HCT116 (cell line): ENCODE data around the gene TMEM11. TPM values are rescaled to one million over a fixed set of nuclear protein-coding genes. Genes with fewer than 3 reads are reported as not detected.

ENCODE experiments used
- ATAC-seq: fragments of 200-7000 bp; cut with Tn5 transposase; 2 replicates; pipeline ENCODE4 v1.9.1; 2020; ENCODE audit warnings: mild to moderate bottlenecking, moderate library complexity
- BruUV-seq: library from RNA; stranded (reverse); fragments of 400-500 nt; replicated peaks from 2 replicates; lab custom pipeline; 2021; lab: Mats Ljungman, UMichigan
- CTCF ChIA-PET: fragments of 300-600 bp; sonication (Branson Sonifier 250); formaldehyde crosslinking; loops from one replicate; lab custom pipeline; 2021; ENCODE audit warnings: antibody characterized with exemption; lab: Charles Lee
- POLR2A ChIA-PET: fragments of 300-600, 350-600 bp; sonication (Branson Sonifier 250); formaldehyde crosslinking; loops from one replicate; lab custom pipeline; 2021; ENCODE audit warnings: antibody characterized with exemption; lab: Charles Lee
- RAD21 ChIA-PET, 2 experiments: fragments of 300-600 bp; sonication (Branson Sonifier 250); formaldehyde crosslinking; loops; one replicate each; lab custom pipeline; 2023; ENCODE audit warnings: low total read pairs in 2 of 2; ENCODE audit not compliant: uncharacterized antibody in 2 of 2, unreplicated experiment in 2 of 2, low non-redundant PET in 1 of 2; lab: Charles Lee
- DNase-seq: peaks from one replicate; pipeline ENCODE4 v3.0.0-alpha.2; 2010; ENCODE audit warnings: low read depth, low spot score
- H2AFZ ChIP-seq: fragments of 200-600 bp; shearing (Covaris generic), sonication (generic); 2 replicates; pipeline ENCODE4 v1.6.1; 2017; ENCODE audit warnings: low read depth, mixed run types, mixed read lengths, antibody characterized with exemption, low read length; ENCODE audit not compliant: poor library complexity, severe bottlenecking
- H3K27ac ChIP-seq: 2 replicates; pipeline ENCODE4 v1.5.1; 2012; ENCODE audit warnings: low read depth, low read length
- H3K27me3 ChIP-seq: fragments of 200-600 bp; sonication (generic); 2 replicates; pipeline ENCODE4 v1.6.1; 2016; ENCODE audit warnings: mixed run types, low read length, mixed read lengths; ENCODE audit not compliant: insufficient read depth
- H3K36me3 ChIP-seq, 2 experiments: fragments of 200-500 bp in 1 of 2; fragments of 200-600 bp in 1 of 2; sonication (Bioruptor generic) in 1 of 2; sonication (generic) in 1 of 2; 2 replicates each; pipeline versions ENCODE4 v1.5.1 to v1.6.1; 2014 to 2016; ENCODE audit warnings: low read length in 2 of 2, inconsistent platforms in 1 of 2, mixed read lengths in 1 of 2, mixed run types in 1 of 2; ENCODE audit not compliant: insufficient read depth in 2 of 2, control insufficient read depth in 1 of 2
- H3K4me1 ChIP-seq, 2 experiments: fragments of 200-600 bp in 1 of 2; sonication (generic) in 1 of 2; 2 replicates each; pipeline versions ENCODE4 v1.5.1 to v1.6.1; 2012 to 2017; ENCODE audit warnings: low read length in 2 of 2, inconsistent platforms in 1 of 2, mild to moderate bottlenecking in 1 of 2, mixed read lengths in 1 of 2, mixed run types in 1 of 2, moderate library complexity in 1 of 2; ENCODE audit not compliant: insufficient read depth in 2 of 2, control insufficient read depth in 1 of 2
- H3K4me2 ChIP-seq: fragments of 200-600 bp; sonication (generic); 2 replicates; pipeline ENCODE4 v1.6.1; 2017; ENCODE audit warnings: mixed run types, low read length, mixed read lengths
- H3K4me3 ChIP-seq, 2 experiments: fragments of 200-600 bp in 1 of 2; sonication (generic) in 1 of 2; replicated peaks in 1 of 2; 2 replicates each; pipeline ENCODE4 v1.5.1; 2011 to 2016; ENCODE audit warnings: low read length in 2 of 2, control low read depth in 1 of 2, low read depth in 1 of 2, mild to moderate bottlenecking in 1 of 2, mixed read lengths in 1 of 2, mixed run types in 1 of 2
- H3K79me2 ChIP-seq: fragments of 200-600 bp; sonication (generic); 2 replicates; pipeline ENCODE4 v1.6.1; 2017; ENCODE audit warnings: mild to moderate bottlenecking, mixed run types, low read length, moderate library complexity, mixed read lengths; ENCODE audit not compliant: insufficient read depth
- H3K9ac ChIP-seq: fragments of 200-600 bp; sonication (generic); 2 replicates; pipeline ENCODE4 v1.6.1; 2016; ENCODE audit warnings: low read length, mixed read lengths
- H3K9me2 ChIP-seq: fragments of 200-600 bp; sonication (generic), shearing (Covaris generic); 2 replicates; pipeline ENCODE4 v1.6.1; 2017; ENCODE audit warnings: mixed run types, mild to moderate bottlenecking, moderate library complexity; ENCODE audit not compliant: insufficient read depth
- H3K9me3 ChIP-seq, 2 experiments: fragments of 200-500 bp in 1 of 2; fragments of 200-600 bp in 1 of 2; sonication (Bioruptor generic) in 1 of 2; sonication (generic) in 1 of 2; 2 replicates each; pipeline ENCODE4 v1.6.1; 2014 to 2017; ENCODE audit warnings: low read length in 2 of 2, mixed read lengths in 2 of 2, inconsistent platforms in 1 of 2, low read depth in 1 of 2, mild to moderate bottlenecking in 1 of 2, mixed run types in 1 of 2, moderate library complexity in 1 of 2; ENCODE audit not compliant: control insufficient read depth in 1 of 2, insufficient read depth in 1 of 2
- H4K20me1 ChIP-seq: fragments of 200-600 bp; sonication (generic), shearing (Covaris generic); 2 replicates; pipeline ENCODE4 v1.6.1; 2017; ENCODE audit warnings: mixed run types, mild to moderate bottlenecking, moderate library complexity; ENCODE audit not compliant: insufficient read depth
- CBX3 ChIP-seq: IDR thresholded peaks from 2 replicates; pipeline ENCODE4 v1.6.1; 2012; ENCODE audit warnings: low read depth
- CEBPB ChIP-seq: IDR thresholded peaks from 2 replicates; pipeline ENCODE4 v1.6.1; 2012; ENCODE audit warnings: low read depth
- ELF1 ChIP-seq: IDR thresholded peaks from 2 replicates; pipeline ENCODE4 v1.6.1; 2012; ENCODE audit warnings: low read depth, borderline replicate concordance
- EZH2 ChIP-seq: fragments of 200-600 bp; sonication (generic); IDR thresholded peaks from 2 replicates; pipeline ENCODE4 v1.6.1; 2017; ENCODE audit warnings: antibody characterized with exemption, mixed run types
- EZH2phosphoT487 ChIP-seq: fragments of 200-600 bp; IDR thresholded peaks from 2 replicates; pipeline ENCODE4 v1.6.1; 2018; ENCODE audit warnings: antibody characterized with exemption, borderline replicate concordance
- POLR2A ChIP-seq: IDR thresholded peaks from 2 replicates; pipeline ENCODE4 v1.7.0; 2011; ENCODE audit warnings: borderline replicate concordance; ENCODE audit not compliant: insufficient read depth, insufficient read length; ENCODE audit errors: extremely low read depth
- POLR2AphosphoS5 ChIP-seq: IDR thresholded peaks from 2 replicates; pipeline ENCODE4 v1.6.1; 2011; ENCODE audit warnings: mild to moderate bottlenecking, low read depth, low read length, moderate library complexity
- RAD21 ChIP-seq: IDR thresholded peaks from 2 replicates; pipeline ENCODE4 v1.6.1; 2012; ENCODE audit warnings: low read depth, mild to moderate bottlenecking
- SP1 ChIP-seq: IDR thresholded peaks from 2 replicates; pipeline ENCODE4 v1.6.1; 2012; ENCODE audit warnings: low read depth
- SRF ChIP-seq: IDR thresholded peaks from 2 replicates; pipeline ENCODE4 v1.6.1; 2012; ENCODE audit warnings: low read depth
- TCF7L2 ChIP-seq: IDR thresholded peaks from 2 replicates; pipeline ENCODE4 v1.7.0; 2011; ENCODE audit warnings: borderline replicate concordance, inconsistent platforms; ENCODE audit not compliant: insufficient read depth, insufficient read length; ENCODE audit errors: extremely low read depth
- YY1 ChIP-seq: IDR thresholded peaks from 2 replicates; pipeline ENCODE4 v1.6.1; 2011; ENCODE audit warnings: low read length, low read depth, moderate library complexity, mild to moderate bottlenecking; ENCODE audit not compliant: insufficient replicate concordance; ENCODE audit errors: extremely low read depth
- intact Hi-C: fragments of 100-400 bp; cut with micrococcal nuclease; formaldehyde crosslinking; loops from 2 replicates; pipeline ENCODE4 v1.10.0; 2022
- total RNA-seq: library from RNA; stranded (reverse); gene quantifications from one replicate; pipeline ENCODE4 v1.2.1, GENCODE V29; 2021; ENCODE audit not compliant: unreplicated experiment
- TF ChIP-seq, protein P1 (sequence below), 3 experiments: fragments of 200-600 bp in 1 of 3; sonication (generic) in 1 of 3; IDR thresholded peaks in 2 of 3; conservative IDR thresholded peaks in 1 of 3; 2 replicates each; pipeline ENCODE4 v1.5.1; 2012 to 2017; ENCODE audit warnings: low read depth in 2 of 3, low read length in 2 of 3, antibody characterized with exemption in 1 of 3, borderline replicate concordance in 1 of 3, control low read depth in 1 of 3, mild to moderate bottlenecking in 1 of 3, mixed read lengths in 1 of 3, mixed run types in 1 of 3, moderate library complexity in 1 of 3; ENCODE audit not compliant: insufficient read depth in 1 of 3
- TF ChIP-seq, protein P2 (sequence below): IDR thresholded peaks from 2 replicates; pipeline ENCODE4 v1.6.1; 2011; ENCODE audit warnings: mild to moderate bottlenecking, low read length, moderate library complexity; ENCODE audit not compliant: insufficient replicate concordance; ENCODE audit errors: extremely low read depth
- TF ChIP-seq, protein P3 (sequence below): IDR thresholded peaks from 2 replicates; pipeline ENCODE4 v1.6.1; 2012

The TMEM11 gene
- total RNA-seq, 1 experiment from 2014 or later: 31.0 TPM

DNA sequence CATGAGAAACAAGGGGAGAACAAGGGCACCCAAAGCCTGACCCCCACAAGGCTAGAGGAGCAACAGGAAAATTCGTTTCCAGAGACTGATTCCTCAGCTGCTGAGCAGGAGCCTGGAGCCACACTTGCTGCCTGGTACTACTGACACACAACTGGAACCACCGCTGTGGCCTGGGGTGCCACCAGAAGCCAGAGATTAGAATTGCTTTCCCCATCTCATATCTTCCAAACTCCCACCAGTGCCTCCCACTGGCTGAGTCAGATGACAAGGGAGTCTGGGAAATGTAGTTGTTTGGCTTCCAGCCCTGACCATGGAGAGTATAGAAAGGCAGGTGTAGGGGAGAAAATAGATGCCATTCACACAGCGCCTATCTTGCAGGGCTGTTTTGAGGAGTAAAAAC lies 4.1 kb upstream of the TMEM11 start:
- no peak for ATAC-seq

DNA sequence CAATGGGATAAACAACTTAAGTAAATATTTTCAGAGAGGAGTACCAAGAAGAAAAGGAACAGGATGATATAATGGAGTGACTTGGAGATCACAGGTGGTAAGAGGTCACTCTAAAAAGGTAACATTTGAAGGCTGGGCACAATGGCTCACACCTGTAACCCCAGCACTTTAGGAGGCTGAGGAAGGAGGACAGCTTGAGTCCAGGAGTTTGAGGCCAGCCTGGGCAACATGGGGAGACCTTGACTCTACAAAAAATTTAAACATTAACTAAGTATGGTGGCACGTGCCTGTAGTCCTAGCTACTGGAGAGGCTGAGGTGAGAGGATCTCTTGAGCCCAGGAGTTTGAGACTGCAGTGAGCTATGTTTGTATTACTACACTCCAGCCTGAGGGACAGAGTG lies 3.4 kb upstream of the TMEM11 start:
- intact Hi-C loops: no loop called here

More for the DNA sequence above, 4.1 kb upstream of the TMEM11 start:
- H3K9me2 ChIP-seq: no peaks in the 10 kb centered on the region
- H3K36me3 ChIP-seq: peaks cover 0 to 3% of the 10 kb centered on the region in 2 experiments; a peak in 2 of 4 replicates
- H2AFZ ChIP-seq: no peak overlapping the region
- H3K27me3 ChIP-seq: no peaks in the 10 kb centered on the region
- H3K4me2 ChIP-seq: no peak overlapping the region
- peaks cover 53% of the 10 kb centered on the region for H3K79me2 ChIP-seq
- H3K9me3 ChIP-seq: no peaks in the 10 kb centered on the region
- intact Hi-C loops: no loop called here
- DNase-seq: no peak
- CTCF ChIA-PET: no interaction called here
- peaks cover 9 to 15% of the 10 kb centered on the region in 2 experiments; a peak in 3 of 4 replicates for H3K4me1 ChIP-seq
- H3K4me3 ChIP-seq: no peak overlapping the region
- no TSS peak for BruUV-seq
- RAD21 ChIA-PET: no interaction called here
- no peaks in the 10 kb centered on the region for H4K20me1 ChIP-seq
- TF ChIP-seq, protein P1, sequence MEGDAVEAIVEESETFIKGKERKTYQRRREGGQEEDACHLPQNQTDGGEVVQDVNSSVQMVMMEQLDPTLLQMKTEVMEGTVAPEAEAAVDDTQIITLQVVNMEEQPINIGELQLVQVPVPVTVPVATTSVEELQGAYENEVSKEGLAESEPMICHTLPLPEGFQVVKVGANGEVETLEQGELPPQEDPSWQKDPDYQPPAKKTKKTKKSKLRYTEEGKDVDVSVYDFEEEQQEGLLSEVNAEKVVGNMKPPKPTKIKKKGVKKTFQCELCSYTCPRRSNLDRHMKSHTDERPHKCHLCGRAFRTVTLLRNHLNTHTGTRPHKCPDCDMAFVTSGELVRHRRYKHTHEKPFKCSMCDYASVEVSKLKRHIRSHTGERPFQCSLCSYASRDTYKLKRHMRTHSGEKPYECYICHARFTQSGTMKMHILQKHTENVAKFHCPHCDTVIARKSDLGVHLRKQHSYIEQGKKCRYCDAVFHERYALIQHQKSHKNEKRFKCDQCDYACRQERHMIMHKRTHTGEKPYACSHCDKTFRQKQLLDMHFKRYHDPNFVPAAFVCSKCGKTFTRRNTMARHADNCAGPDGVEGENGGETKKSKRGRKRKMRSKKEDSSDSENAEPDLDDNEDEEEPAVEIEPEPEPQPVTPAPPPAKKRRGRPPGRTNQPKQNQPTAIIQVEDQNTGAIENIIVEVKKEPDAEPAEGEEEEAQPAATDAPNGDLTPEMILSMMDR (IDR thresholded peaks at IDR 0.05 in 2 of 3, conservative IDR thresholded peaks at IDR 0.05 in 1 of 3; ENCODE audit: borderline replicate concordance in 1 of 3, insufficient read depth in 1 of 3, low read depth in 2 of 3, low read length in 2 of 3): peak in 1 of 3 experiments; percentile 4; a peak in 1 of 6 replicates
- TF ChIP-seq EZH2: no peak
- no peak overlapping the region for H3K27ac ChIP-seq
- H3K9ac ChIP-seq: no peak overlapping the region
- POLR2A ChIA-PET: no interaction called here

More for the DNA sequence above, 3.4 kb upstream of the TMEM11 start:
- H4K20me1 ChIP-seq: peaks cover 5% of the 10 kb centered on the region; the same call in 1 of the 2 replicates
- ChIA-PET CTCF (no interaction called here), POLR2A (no interaction called here), RAD21 (no interaction called here)
- no peak overlapping the region for H3K4me2 ChIP-seq
- peaks cover 15 to 21% of the 10 kb centered on the region in 2 experiments; a peak in 3 of 4 replicates for H3K4me1 ChIP-seq
- H3K79me2 ChIP-seq: peaks cover 61% of the 10 kb centered on the region
- H3K27me3 ChIP-seq: no peaks in the 10 kb centered on the region
- H3K9ac ChIP-seq: no peak overlapping the region
- no peaks in the 10 kb centered on the region for H3K9me2 ChIP-seq
- ATAC-seq (no peak), DNase-seq (no peak)
- H3K27ac ChIP-seq: no peak overlapping the region
- no peak overlapping the region for H2AFZ ChIP-seq
- no TSS peak for BruUV-seq
- no peak overlapping the region for H3K4me3 ChIP-seq
- no peaks in the 10 kb centered on the region for H3K9me3 ChIP-seq
- peaks cover 0 to 3% of the 10 kb centered on the region in 2 experiments; a peak in 2 of 4 replicates for H3K36me3 ChIP-seq
- no peak for TF ChIP-seq SP1
- TF ChIP-seq, protein P2, sequence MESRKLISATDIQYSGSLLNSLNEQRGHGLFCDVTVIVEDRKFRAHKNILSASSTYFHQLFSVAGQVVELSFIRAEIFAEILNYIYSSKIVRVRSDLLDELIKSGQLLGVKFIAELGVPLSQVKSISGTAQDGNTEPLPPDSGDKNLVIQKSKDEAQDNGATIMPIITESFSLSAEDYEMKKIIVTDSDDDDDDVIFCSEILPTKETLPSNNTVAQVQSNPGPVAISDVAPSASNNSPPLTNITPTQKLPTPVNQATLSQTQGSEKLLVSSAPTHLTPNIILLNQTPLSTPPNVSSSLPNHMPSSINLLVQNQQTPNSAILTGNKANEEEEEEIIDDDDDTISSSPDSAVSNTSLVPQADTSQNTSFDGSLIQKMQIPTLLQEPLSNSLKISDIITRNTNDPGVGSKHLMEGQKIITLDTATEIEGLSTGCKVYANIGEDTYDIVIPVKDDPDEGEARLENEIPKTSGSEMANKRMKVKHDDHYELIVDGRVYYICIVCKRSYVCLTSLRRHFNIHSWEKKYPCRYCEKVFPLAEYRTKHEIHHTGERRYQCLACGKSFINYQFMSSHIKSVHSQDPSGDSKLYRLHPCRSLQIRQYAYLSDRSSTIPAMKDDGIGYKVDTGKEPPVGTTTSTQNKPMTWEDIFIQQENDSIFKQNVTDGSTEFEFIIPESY: no peak
- no peak for TF ChIP-seq SRF
- TF ChIP-seq, protein P3, sequence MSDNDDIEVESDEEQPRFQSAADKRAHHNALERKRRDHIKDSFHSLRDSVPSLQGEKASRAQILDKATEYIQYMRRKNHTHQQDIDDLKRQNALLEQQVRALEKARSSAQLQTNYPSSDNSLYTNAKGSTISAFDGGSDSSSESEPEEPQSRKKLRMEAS: no peak
- no peak for TF ChIP-seq EZH2phosphoT487
- no peak for TF ChIP-seq CBX3
- TF ChIP-seq TCF7L2: no peak
- TF ChIP-seq POLR2A: no peak
- no peak for TF ChIP-seq RAD21
- TF ChIP-seq POLR2AphosphoS5: no peak
- TF ChIP-seq ELF1: no peak
- no peak for TF ChIP-seq CEBPB
- TF ChIP-seq YY1: no peak
- TF ChIP-seq, all 23 proteins: peak for 0
